ENCODE data around the gene BRSK1. TPM values are rescaled to one million over a fixed set of nuclear protein-coding genes. Genes with fewer than 3 reads are reported as not detected.

Gene BRSK1
- 5.4 TPM for total RNA-seq
- 10 to 100 TPM in 5 of 8 donors, 1 to 10 TPM in 3; 7.4 to 13.7 (median 10.6) TPM for polyA plus RNA-seq (ENCODE audit: insufficient read depth in 1 of 8, insufficient read length in 8 of 8, low replicate concordance in 1 of 8)
- long read RNA-seq, donor 1, result 0 reads
- long read RNA-seq, donor 2, result 0 reads
- long read RNA-seq, donor 3, result 0 reads
- long read RNA-seq, donor 4, result 0 reads
- long read RNA-seq, donor 5, result 0 reads
- long read RNA-seq, donor 6, partial matches to known transcripts, result 0 of 1 reads
- long read RNA-seq, donor 6, other reads (novel, unspliced or antisense), result 0 of 1 reads
- long read RNA-seq, donor 7, partial matches to known transcripts, result 0 of 1 reads
- long read RNA-seq, donor 7, other reads (novel, unspliced or antisense), result 0 of 1 reads
- long read RNA-seq, donor 8, result 0 reads
- long read RNA-seq, donor 9, result 0 reads
- long read RNA-seq, donor 10, result 0 reads
- long read RNA-seq, donor 11, partial matches to known transcripts, result 0 of 1 reads
- long read RNA-seq, donor 11, other reads (novel, unspliced or antisense), result 0 of 1 reads

DNA sequence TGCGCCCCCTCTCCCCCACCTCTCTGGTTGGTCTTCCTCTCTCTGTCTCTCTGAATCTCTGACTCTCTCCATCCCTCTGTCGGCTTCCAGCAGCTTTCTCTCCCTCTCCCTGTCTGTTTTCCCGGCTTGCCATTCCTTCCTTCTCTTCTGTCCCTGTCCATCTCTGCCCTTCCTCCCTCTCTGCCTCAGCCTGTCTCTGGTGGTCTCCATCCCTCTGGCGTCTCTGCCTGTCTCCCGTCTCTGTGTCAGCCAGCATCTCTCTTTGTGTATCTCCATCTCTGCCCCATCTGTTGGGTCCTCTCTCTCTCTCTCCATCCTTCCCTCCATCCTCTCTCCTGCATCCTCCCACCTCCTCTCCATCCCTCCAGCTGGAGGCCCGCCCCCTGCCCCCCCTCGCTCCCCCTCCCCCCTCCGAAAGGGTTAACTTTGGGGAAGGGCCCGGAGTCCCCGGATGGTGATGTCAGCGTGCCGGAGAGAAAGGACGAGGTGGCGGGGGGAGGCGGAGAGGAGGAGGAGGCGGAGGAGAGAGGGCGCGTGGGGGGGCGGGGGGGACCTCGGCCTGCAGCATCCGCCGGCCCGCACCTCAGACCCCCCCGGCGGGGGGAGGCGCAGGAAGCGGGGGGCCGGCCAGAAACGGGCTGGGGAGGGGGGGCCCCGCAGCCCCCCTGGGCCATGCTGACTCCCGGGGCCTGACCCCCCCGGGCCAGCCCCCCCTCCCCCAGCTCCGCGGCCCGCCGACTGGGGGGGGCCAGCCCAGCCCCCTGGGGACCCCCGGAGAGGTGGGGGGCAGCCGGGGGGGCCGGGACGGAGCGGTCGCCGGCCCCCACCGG is at the start of gene BRSK1:
Gene BRSK1 (plus strand): TSS at position 450 of the 830 bp plus-strand sequence. CDS start 446 bp downstream, outside the sequence.
- Histone ChIP-seq H3K27me3 (ENCODE audit: control insufficient read depth, insufficient read depth, low read length) (no peaks in the 10 kb centered on the region), H3K4me3 (ENCODE audit: low read length) (peak within 1 kb of the TSS; percentile 33), H3K4me1 (ENCODE audit: control insufficient read depth, insufficient read depth, low read length) (peaks cover 26% of the 10 kb centered on the region), H3K9me3 (replicated peaks; ENCODE audit: control insufficient read depth, low read depth, low read length) (no peaks in the 10 kb centered on the region), H3K36me3 (ENCODE audit: control insufficient read depth, insufficient read depth, low read length) (peaks cover 10% of the 10 kb centered on the region), H3K27ac (ENCODE audit: low read length) (peak within 1 kb of the TSS; percentile 71)
- 11% methylated on average over 12 of the region's 44 CpGs for WGBS (ENCODE audit: insufficient coverage)
- peak; percentile 91 for DNase-seq

DNA sequence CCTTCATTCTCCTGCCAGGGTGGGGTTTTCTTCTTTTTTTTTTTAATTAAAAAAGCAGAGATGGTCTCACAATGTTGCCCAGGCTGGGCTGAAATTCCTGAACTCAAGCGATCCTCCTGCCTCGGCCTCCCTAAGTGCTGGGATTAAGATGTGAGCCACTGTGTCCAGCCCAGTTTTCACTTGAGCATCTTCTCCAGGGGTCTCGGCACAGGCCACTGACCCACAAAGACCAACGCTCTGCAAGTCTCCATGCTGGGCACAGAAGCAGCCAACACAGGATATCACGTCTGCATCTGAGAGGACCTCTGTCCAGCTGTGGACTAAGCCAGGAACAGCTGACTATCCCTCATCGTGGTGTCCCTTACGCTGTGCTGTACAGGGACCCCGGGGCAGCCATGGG is 45.8 kb upstream of the BRSK1 start:
- Histone ChIP-seq H3K36me3 (ENCODE audit: control insufficient read depth, insufficient read depth, low read length) (peaks cover 82% of the 10 kb centered on the region), H3K27ac (ENCODE audit: low read length) (no peak overlapping the region), H3K4me1 (ENCODE audit: control insufficient read depth, insufficient read depth, low read length) (no peaks in the 10 kb centered on the region), H3K4me3 (ENCODE audit: low read length) (no peak overlapping the region), H3K27me3 (ENCODE audit: control insufficient read depth, insufficient read depth, low read length) (no peaks in the 10 kb centered on the region), H3K9me3 (replicated peaks; ENCODE audit: control insufficient read depth, low read depth, low read length) (no peaks in the 10 kb centered on the region)
- 83% methylated on average over 8 of the region's 8 CpGs for WGBS (ENCODE audit: insufficient coverage)
- DNase-seq, result no peak

DNA sequence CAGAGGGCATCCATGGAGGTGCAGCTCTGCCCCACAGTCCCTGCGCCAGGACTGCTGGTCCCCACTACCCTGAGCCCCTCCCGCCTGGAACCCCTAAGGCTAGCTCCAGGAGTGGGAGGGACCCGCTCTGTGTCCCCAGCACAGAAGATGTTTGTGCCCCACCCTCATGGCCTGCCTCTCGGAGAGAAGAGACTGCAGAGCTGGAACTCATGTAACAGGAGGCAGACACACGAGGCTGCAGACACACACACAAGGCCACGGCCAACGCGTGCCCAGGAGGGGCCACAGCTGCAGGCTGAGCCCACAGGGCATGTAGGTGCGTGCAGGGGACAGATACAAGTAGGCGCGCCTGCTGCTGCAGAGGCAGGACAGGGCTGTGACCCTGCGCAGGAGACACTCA is 44.8 kb upstream of the BRSK1 start:
- Histone ChIP-seq H3K27me3 (ENCODE audit: control insufficient read depth, insufficient read depth, low read length) (no peaks in the 10 kb centered on the region), H3K9me3 (replicated peaks; ENCODE audit: control insufficient read depth, low read depth, low read length) (no peaks in the 10 kb centered on the region), H3K36me3 (ENCODE audit: control insufficient read depth, insufficient read depth, low read length) (peaks cover 89% of the 10 kb centered on the region), H3K27ac (ENCODE audit: low read length) (no peak overlapping the region), H3K4me1 (ENCODE audit: control insufficient read depth, insufficient read depth, low read length) (no peaks in the 10 kb centered on the region), H3K4me3 (ENCODE audit: low read length) (no peak overlapping the region)
- DNase-seq, result no peak
- WGBS (ENCODE audit: insufficient coverage), result 92% methylated on average over 11 of the region's 12 CpGs

DNA sequence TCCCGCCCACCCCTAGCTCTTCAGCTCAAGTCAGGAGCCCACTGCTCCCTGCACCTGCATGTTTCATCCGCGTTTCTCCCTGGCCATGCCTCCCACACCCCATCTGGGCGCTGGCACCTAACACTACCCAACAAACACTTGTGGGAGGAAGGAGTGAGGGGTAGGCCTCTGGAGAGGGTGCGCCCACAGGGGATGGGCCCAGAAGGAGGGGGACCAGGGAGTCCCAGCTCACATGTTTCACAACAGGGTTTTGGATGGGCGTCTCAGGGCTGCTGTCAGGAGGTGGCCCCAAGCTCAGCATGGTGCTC is 43.1 kb upstream of the BRSK1 start:
- Histone ChIP-seq H3K27ac (ENCODE audit: low read length) (no peak overlapping the region), H3K4me1 (ENCODE audit: control insufficient read depth, insufficient read depth, low read length) (no peaks in the 10 kb centered on the region), H3K9me3 (replicated peaks; ENCODE audit: control insufficient read depth, low read depth, low read length) (no peaks in the 10 kb centered on the region), H3K27me3 (ENCODE audit: control insufficient read depth, insufficient read depth, low read length) (no peaks in the 10 kb centered on the region), H3K36me3 (ENCODE audit: control insufficient read depth, insufficient read depth, low read length) (peaks cover 92% of the 10 kb centered on the region), H3K4me3 (ENCODE audit: low read length) (no peak overlapping the region)
- DNase-seq, result no peak
- 95% methylated on average over 3 of the region's 6 CpGs for WGBS (ENCODE audit: insufficient coverage)

DNA sequence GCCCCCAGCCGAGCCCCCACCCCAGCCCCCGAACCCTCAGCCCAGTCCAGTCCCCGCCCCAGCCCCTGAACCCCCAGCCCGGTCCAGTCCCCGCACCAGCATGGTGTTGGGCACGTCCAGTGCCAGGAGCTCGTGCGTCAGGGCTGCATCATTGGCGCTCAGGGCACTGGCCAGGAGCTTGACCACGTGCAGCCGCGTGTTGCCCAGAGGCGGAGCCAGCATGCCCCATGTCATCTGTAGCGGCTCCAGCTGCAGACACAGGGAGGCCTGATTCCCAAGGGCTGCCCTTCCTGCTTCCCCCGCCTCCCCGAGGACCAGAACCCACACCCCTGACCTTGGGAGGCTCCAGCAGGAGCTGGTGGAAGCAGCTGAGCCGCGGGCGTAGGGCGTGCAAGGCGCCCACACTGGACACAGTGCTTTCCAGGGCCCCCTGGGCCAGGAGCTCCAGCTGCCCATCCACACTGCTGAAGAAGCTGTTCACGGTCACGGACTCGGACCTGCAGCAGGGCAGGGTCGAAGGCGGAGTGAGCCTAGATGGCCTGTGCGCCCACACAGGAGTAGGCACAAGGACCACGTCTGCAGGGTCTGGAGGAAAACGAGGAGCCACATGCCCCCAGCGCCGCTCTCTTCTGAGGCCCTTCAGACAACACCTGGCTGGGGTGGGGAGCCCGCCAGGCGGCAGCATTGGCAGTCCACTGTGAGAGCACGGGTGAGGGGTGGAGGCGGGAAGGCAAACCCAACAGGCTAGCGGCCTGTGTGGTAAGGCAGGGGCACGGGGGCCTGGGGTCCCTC is 42.5 kb upstream of the BRSK1 start:
- H3K4me1 ChIP-seq (ENCODE audit: control insufficient read depth, insufficient read depth, low read length), result no peaks in the 10 kb centered on the region
- no peaks in the 10 kb centered on the region for H3K27me3 ChIP-seq (ENCODE audit: control insufficient read depth, insufficient read depth, low read length)
- H3K36me3 ChIP-seq (ENCODE audit: control insufficient read depth, insufficient read depth, low read length), result peaks cover 90% of the 10 kb centered on the region
- 90% methylated on average over 35 of the region's 37 CpGs for WGBS (ENCODE audit: insufficient coverage)
- H3K9me3 ChIP-seq (replicated peaks; ENCODE audit: control insufficient read depth, low read depth, low read length), result no peaks in the 10 kb centered on the region
- DNase-seq, result no peak
- H3K27ac ChIP-seq (ENCODE audit: low read length), result no peak overlapping the region
- no peak overlapping the region for H3K4me3 ChIP-seq (ENCODE audit: low read length)

DNA sequence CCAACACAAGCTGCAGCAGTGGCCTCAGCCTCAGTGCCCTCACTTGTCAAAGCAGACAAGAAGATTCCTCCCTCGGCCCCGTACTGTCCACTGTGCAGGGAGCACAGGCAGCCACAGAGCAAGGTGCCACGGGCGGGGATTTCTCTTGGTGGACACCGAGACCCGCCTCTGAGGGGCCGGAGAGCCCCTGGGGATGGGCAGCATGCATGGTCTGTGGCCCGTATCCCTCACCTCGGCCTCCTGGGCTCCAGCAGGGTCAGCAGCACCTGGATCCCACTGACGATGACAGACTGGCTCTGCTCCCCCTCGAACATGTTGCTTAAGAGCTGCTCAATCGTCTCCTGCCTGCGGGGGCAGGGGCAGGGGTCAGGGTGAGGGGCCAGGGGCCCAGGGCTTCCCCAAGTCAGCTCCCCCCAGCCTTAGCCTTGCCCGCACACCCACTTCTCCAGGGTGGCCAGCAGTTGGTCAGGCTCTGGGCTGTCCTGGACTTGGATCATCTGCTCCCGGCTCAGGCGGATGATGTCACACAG is 41.8 kb upstream of the BRSK1 start:
- Histone ChIP-seq H3K4me3 (ENCODE audit: low read length) (no peak overlapping the region), H3K27ac (ENCODE audit: low read length) (no peak overlapping the region), H3K27me3 (ENCODE audit: control insufficient read depth, insufficient read depth, low read length) (no peaks in the 10 kb centered on the region), H3K36me3 (ENCODE audit: control insufficient read depth, insufficient read depth, low read length) (peaks cover 90% of the 10 kb centered on the region), H3K9me3 (replicated peaks; ENCODE audit: control insufficient read depth, low read depth, low read length) (no peaks in the 10 kb centered on the region), H3K4me1 (ENCODE audit: control insufficient read depth, insufficient read depth, low read length) (no peaks in the 10 kb centered on the region)
- 88% methylated on average over 15 of the region's 16 CpGs for WGBS (ENCODE audit: insufficient coverage)
- no peak for DNase-seq

DNA sequence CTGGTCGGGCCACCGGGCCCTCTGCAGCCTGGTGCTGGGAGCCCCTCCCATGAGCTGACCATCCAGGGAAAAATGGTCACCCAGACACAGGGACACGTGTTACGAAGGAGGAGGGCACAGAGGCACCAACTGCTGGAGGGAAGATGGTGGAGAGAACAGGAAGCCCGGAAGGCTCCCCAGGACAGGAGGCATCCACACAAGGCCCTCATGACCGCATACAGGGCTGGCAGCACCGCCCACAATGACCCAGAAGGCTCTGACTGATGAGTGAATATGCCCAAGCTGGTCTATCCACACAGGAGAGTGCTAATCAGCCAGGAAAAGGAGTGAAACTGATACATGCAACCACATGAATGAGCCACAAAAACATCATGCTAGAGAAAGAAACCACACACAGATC is 41.3 kb upstream of the BRSK1 start:
- 69% methylated on average over 5 of the region's 7 CpGs for WGBS (ENCODE audit: insufficient coverage)
- Histone ChIP-seq H3K36me3 (ENCODE audit: control insufficient read depth, insufficient read depth, low read length) (peaks cover 89% of the 10 kb centered on the region), H3K4me1 (ENCODE audit: control insufficient read depth, insufficient read depth, low read length) (peaks cover 4% of the 10 kb centered on the region), H3K27ac (ENCODE audit: low read length) (no peak overlapping the region), H3K27me3 (ENCODE audit: control insufficient read depth, insufficient read depth, low read length) (no peaks in the 10 kb centered on the region), H3K9me3 (replicated peaks; ENCODE audit: control insufficient read depth, low read depth, low read length) (no peaks in the 10 kb centered on the region), H3K4me3 (ENCODE audit: low read length) (no peak overlapping the region)
- DNase-seq, result no peak

DNA sequence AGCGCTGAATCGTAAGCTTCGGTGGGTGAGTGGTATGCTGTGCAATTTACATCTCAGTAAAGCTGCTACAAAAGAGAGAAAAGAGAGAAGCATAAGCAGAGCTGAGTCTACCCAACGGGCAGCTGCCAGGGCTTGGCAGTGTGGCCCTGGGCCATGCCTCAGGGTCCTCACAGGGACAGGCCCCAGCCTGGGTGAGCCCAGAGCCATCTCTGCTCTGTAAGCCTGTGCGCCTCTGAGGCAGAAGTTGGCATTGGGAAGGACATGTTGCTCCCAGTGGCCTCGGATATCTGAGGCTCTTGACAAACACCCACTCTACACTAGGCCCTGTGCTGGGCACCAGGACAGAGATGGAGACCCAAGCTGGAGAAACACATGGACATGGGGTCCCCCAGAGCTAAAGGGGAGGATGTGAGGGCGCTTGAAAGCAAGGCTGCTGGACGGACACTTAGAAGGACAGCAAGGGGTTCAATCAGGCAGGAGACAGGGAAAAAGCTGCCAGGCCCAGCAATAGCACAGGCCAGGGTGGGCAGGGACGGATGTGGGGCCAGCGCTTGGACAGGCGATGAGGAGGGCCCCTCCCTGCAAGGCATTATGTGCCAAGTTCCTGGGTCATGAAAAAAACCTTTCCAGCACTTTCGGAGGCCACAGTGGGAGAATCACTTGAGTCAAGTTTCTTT is 39.7 kb upstream of the BRSK1 start:
- Histone ChIP-seq H3K27me3 (ENCODE audit: control insufficient read depth, insufficient read depth, low read length) (no peaks in the 10 kb centered on the region), H3K27ac (ENCODE audit: low read length) (no peak overlapping the region), H3K36me3 (ENCODE audit: control insufficient read depth, insufficient read depth, low read length) (peaks cover 83% of the 10 kb centered on the region), H3K9me3 (replicated peaks; ENCODE audit: control insufficient read depth, low read depth, low read length) (no peaks in the 10 kb centered on the region), H3K4me1 (ENCODE audit: control insufficient read depth, insufficient read depth, low read length) (peaks cover 9% of the 10 kb centered on the region), H3K4me3 (ENCODE audit: low read length) (no peak overlapping the region)
- DNase-seq, result no peak
- WGBS (ENCODE audit: insufficient coverage), result 91% methylated on average over 11 of the region's 12 CpGs

DNA sequence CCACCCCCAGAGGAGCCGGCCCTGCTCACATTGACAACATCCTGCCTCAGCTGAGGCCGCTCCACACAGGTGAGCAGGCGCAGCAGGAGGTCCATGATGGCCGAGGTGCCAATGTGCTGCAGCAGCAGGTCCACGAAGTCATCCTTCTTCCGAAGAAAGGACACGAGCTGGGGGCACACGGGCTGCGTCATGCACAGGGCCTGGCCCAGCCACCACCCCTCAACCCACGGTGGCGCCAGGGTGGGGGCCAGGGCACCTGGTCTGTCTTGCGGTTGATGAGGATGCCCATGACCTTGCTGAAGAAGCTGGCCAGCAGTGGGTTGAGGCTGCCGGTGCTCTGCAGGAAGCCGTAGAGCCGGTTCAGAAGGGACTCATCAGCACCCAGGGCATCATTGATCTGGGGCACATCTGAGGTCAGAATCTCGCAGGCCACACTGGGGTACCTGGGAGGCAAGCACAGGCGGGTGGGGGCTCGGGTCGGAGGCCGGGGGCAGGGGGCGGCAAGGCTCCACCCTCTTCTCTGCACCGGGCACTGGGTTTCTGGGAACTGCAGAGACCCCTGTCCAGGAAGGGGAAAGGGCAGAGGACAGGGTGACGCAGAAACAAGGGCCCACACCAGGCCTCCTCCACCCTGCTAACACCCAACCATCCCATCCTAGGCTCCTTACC is 38.4 kb upstream of the BRSK1 start:
- H3K4me1 ChIP-seq (ENCODE audit: control insufficient read depth, insufficient read depth, low read length), result peaks cover 9% of the 10 kb centered on the region
- no peak for DNase-seq
- no peaks in the 10 kb centered on the region for H3K27me3 ChIP-seq (ENCODE audit: control insufficient read depth, insufficient read depth, low read length)
- no peak overlapping the region for H3K4me3 ChIP-seq (ENCODE audit: low read length)
- 92% methylated on average over 15 of the region's 23 CpGs for WGBS (ENCODE audit: insufficient coverage)
- no peak overlapping the region for H3K27ac ChIP-seq (ENCODE audit: low read length)
- peaks cover 74% of the 10 kb centered on the region for H3K36me3 ChIP-seq (ENCODE audit: control insufficient read depth, insufficient read depth, low read length)
- no peaks in the 10 kb centered on the region for H3K9me3 ChIP-seq (replicated peaks; ENCODE audit: control insufficient read depth, low read depth, low read length)

All from muscle of leg (tissue), 16 donors.